H9 (cell line): Measurements from ENCODE around the gene TFDP1. TPM values are rescaled to one million over a fixed set of nuclear protein-coding genes. Genes with fewer than 3 reads are reported as not detected.
A peak's percentile ranks its signal among the peaks of the same experiment; 100 is the strongest.

Experiments
- DNase-seq: peaks from one replicate; pipeline ENCODE4 v3.0.0-alpha.2; 2017
- H2AFZ ChIP-seq: one replicate; pipeline ENCODE4 v1.6.1; 2013; ENCODE audit warnings: mild to moderate bottlenecking, low read length, control low read depth, moderate library complexity
- H2AK5ac ChIP-seq: 2 replicates; pipeline ENCODE4 v1.6.1; 2013; ENCODE audit warnings: low read length, control low read depth, mixed read lengths; ENCODE audit not compliant: insufficient read length
- H2BK120ac ChIP-seq: one replicate; pipeline ENCODE4 v1.6.1; 2013; ENCODE audit warnings: low read depth, mild to moderate bottlenecking, low read length, control low read depth, inconsistent platforms; ENCODE audit not compliant: poor library complexity, severe bottlenecking
- H2BK12ac ChIP-seq: 2 replicates; pipeline ENCODE4 v1.6.1; 2013; ENCODE audit warnings: low read length, control low read depth, mixed read lengths, low read depth; ENCODE audit not compliant: insufficient read length
- H2BK15ac ChIP-seq: 2 replicates; pipeline ENCODE4 v1.6.1; 2013; ENCODE audit warnings: low read depth, low read length, control low read depth
- H2BK20ac ChIP-seq: one replicate; pipeline ENCODE4 v1.6.1; 2013; ENCODE audit warnings: low read depth, mild to moderate bottlenecking, low read length, control low read depth, inconsistent platforms; ENCODE audit not compliant: poor library complexity, severe bottlenecking
- H2BK5ac ChIP-seq: 2 replicates; pipeline ENCODE4 v1.6.1; 2013; ENCODE audit warnings: low read length, control low read depth, mixed read lengths; ENCODE audit not compliant: insufficient read length
- H3K14ac ChIP-seq: 2 replicates; pipeline ENCODE4 v1.6.1; 2013; ENCODE audit warnings: low read length, control low read depth; ENCODE audit not compliant: insufficient read depth
- H3K18ac ChIP-seq: 2 replicates; pipeline ENCODE4 v1.6.1; 2013; ENCODE audit warnings: low read depth, mild to moderate bottlenecking, mixed read lengths, low read length, control low read depth; ENCODE audit not compliant: insufficient read length
- H3K23ac ChIP-seq: 2 replicates; pipeline ENCODE4 v1.6.1; 2013; ENCODE audit warnings: low read length, control low read depth, mixed read lengths, low read depth; ENCODE audit not compliant: insufficient read length
- H3K23me2 ChIP-seq: 2 replicates; pipeline ENCODE4 v1.6.1; 2013; ENCODE audit warnings: low read depth, mild to moderate bottlenecking, mixed read lengths, low read length, control low read depth; ENCODE audit not compliant: insufficient read length, poor library complexity, severe bottlenecking
- H3K27ac ChIP-seq: 2 replicates; pipeline ENCODE4 v1.5.1; 2013; ENCODE audit warnings: low read length, control low read depth, mixed read lengths, low read depth; ENCODE audit not compliant: insufficient read length
- H3K27me3 ChIP-seq: 2 replicates; pipeline ENCODE4 v1.6.1; 2013; ENCODE audit warnings: low read length, control low read depth, inconsistent platforms; ENCODE audit not compliant: insufficient read depth
- H3K4ac ChIP-seq: 2 replicates; pipeline ENCODE4 v1.6.1; 2013; ENCODE audit warnings: low read depth, mild to moderate bottlenecking, control low read depth, inconsistent platforms, low read length, moderate library complexity
- H3K4me1 ChIP-seq: 2 replicates; pipeline ENCODE4 v1.6.1; 2013; ENCODE audit warnings: low read length, control low read depth, inconsistent platforms; ENCODE audit not compliant: insufficient read depth
- H3K4me2 ChIP-seq: 2 replicates; pipeline ENCODE4 v1.6.1; 2013; ENCODE audit warnings: low read length, control low read depth, mixed read lengths; ENCODE audit not compliant: insufficient read length, insufficient read depth
- H3K56ac ChIP-seq: 2 replicates; pipeline ENCODE4 v1.6.1; 2013; ENCODE audit warnings: low read depth, mild to moderate bottlenecking, mixed read lengths, low read length, control low read depth; ENCODE audit not compliant: insufficient read length
- H3K79me1 ChIP-seq: 2 replicates; pipeline ENCODE4 v1.6.1; 2013; ENCODE audit warnings: low read depth, mild to moderate bottlenecking, moderate library complexity, low read length, control low read depth, inconsistent platforms; ENCODE audit not compliant: insufficient read depth, poor library complexity, severe bottlenecking
- H3K79me2 ChIP-seq: 2 replicates; pipeline ENCODE4 v1.6.1; 2013; ENCODE audit warnings: low read length, control low read depth, inconsistent platforms; ENCODE audit not compliant: insufficient read depth
- H3K9ac ChIP-seq: 2 replicates; pipeline ENCODE4 v1.6.1; 2013; ENCODE audit warnings: low read length, control low read depth, mixed read lengths; ENCODE audit not compliant: insufficient read length; ENCODE audit errors: extremely low read depth
- H3K9me3 ChIP-seq: one replicate; pipeline ENCODE4 v1.6.1; 2013; ENCODE audit warnings: low read depth, low read length, inconsistent platforms; ENCODE audit not compliant: control insufficient read depth
- H3T11ph ChIP-seq: one replicate; pipeline ENCODE4 v1.6.1; 2013; ENCODE audit warnings: mild to moderate bottlenecking, low read length, control low read depth, inconsistent platforms
- H4K20me1 ChIP-seq: one replicate; pipeline ENCODE4 v1.6.1; 2013; ENCODE audit not compliant: control insufficient read depth, insufficient read length, insufficient read depth
- H4K5ac ChIP-seq: 2 replicates; pipeline ENCODE4 v1.6.1; 2013; ENCODE audit warnings: low read depth, mild to moderate bottlenecking, mixed read lengths, low read length, control low read depth; ENCODE audit not compliant: insufficient read length
- H4K8ac ChIP-seq: replicated peaks from 2 replicates; pipeline ENCODE4 v1.6.1; 2013; ENCODE audit warnings: low read length, control low read depth, mixed read lengths, low read depth; ENCODE audit not compliant: insufficient read length
- H4K91ac ChIP-seq: 2 replicates; pipeline ENCODE4 v1.6.1; 2013; ENCODE audit warnings: low read depth, mild to moderate bottlenecking, moderate library complexity, mixed read lengths, low read length, control low read depth; ENCODE audit not compliant: insufficient read length
- H3K27ac Mint-ChIP-seq, 3 experiments: 2 replicates in 2 of 3; 3 replicates in 1 of 3; pipeline ENCODE4 v1.8.0; 2020 to 2021; ENCODE audit warnings: mixed read lengths in 3 of 3, mild to moderate bottlenecking in 1 of 3, moderate library complexity in 1 of 3
- H3K27me3 Mint-ChIP-seq: 2 replicates; pipeline ENCODE4 v1.8.0; 2021; ENCODE audit warnings: low read depth, mild to moderate bottlenecking, moderate library complexity, mixed read lengths
- H3K36me3 Mint-ChIP-seq, 3 experiments: 2 replicates in 2 of 3; 3 replicates in 1 of 3; pipeline ENCODE4 v1.8.0; 2020 to 2021; ENCODE audit warnings: low read depth in 3 of 3, mixed read lengths in 3 of 3; ENCODE audit not compliant: insufficient read depth in 1 of 3
- H3K4me1 Mint-ChIP-seq, 2 experiments: 2 replicates each; pipeline ENCODE4 v1.8.0; 2020; ENCODE audit warnings: mixed read lengths in 2 of 2
- H3K4me3 Mint-ChIP-seq, 2 experiments: 2 replicates in 1 of 2; 3 replicates in 1 of 2; pipeline ENCODE4 v1.8.0; 2020 to 2021; ENCODE audit warnings: mild to moderate bottlenecking in 2 of 2, mixed read lengths in 2 of 2, moderate library complexity in 1 of 2
- H3K9me3 Mint-ChIP-seq, 2 experiments: 2 replicates in 1 of 2; 3 replicates in 1 of 2; pipeline ENCODE4 v1.8.0; 2020; ENCODE audit warnings: mild to moderate bottlenecking in 2 of 2, mixed read lengths in 2 of 2, moderate library complexity in 1 of 2
- CTCF ChIP-seq: fragments of 200-600 bp; sonication (generic); conservative IDR thresholded peaks from 3 replicates; pipeline ENCODE4 v1.8.0; 2021; ENCODE audit warnings: antibody characterized with exemption, mild to moderate bottlenecking
- WGBS: extraction: QIAGEN DNeasy Blood & Tissue Kit; methylation state at CpG from one replicate; pipeline ENCODE4 v1.1.7; 2013; ENCODE audit warnings: missing lambda C conversion rate, low lambda C conversion rate, mixed read lengths; ENCODE audit not compliant: insufficient read length; ENCODE audit errors: extremely low coverage; 5-methylcytosine and 5-hydroxymethylcytosine counted together
- total RNA-seq: library from RNA; stranded (reverse); gene quantifications from 2 replicates; pipeline ENCODE4 v1.2.1, GENCODE V29; 2021

The TFDP1 gene
- total RNA-seq, 1 experiment from 2014 or later = 111 TPM

DNA sequence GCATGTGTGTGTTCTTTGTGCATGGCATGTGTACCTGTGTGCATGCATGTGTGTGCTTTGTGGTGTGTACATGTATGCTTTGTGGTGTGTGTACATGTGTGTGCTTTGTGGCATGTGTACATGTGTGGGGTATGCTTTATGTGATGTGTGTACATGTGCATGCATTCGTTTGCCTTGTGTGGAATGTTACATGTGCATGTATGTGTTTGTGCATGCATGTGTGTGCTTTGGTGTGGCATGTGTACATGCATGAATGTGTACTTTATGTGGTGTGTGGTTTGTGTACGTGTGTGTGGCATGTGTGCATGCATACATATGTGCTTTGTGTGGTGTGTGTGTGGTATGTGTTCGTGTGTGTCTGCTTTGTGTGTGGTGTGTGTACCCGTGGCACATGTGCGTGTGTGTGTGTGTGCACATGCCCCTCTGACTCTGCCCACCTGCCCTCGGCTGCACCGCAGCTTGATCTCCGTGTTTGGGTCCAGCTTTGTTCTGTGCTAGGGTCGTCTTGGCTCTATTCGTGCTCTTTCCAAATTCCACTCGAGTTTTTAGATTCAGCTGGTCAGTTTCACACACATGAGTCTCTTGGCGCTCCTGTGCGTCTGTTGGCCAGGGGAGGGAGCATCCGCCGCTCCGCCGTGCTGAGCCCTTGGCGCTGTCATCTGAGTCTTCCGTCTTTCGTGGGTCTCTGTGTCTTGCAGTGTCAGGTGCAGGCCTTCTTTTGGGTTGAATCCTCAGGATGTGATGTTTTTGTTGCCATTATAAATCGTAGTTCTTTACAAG is 46.5 kb upstream of the TFDP1 start:
- no peak overlapping the region for H2BK5ac ChIP-seq
- Mint-ChIP-seq H3K27ac (peak overlapping the region in 2 of 3 experiments; percentile 9; a peak in 1 of 7 replicates), H3K27me3 (no peaks in the 10 kb centered on the region), H3K36me3 (peaks cover 9 to 25% (median 19%) of the 10 kb centered on the region in 3 experiments; a peak in 6 of 7 replicates), H3K4me1 (peaks cover 4% of the 10 kb centered on the region in 2 experiments; a peak in 3 of 4 replicates), H3K9me3 (no peaks in the 10 kb centered on the region), H3K4me3 (no peak overlapping the region)
- no peak for TF ChIP-seq CTCF
- no peaks in the 10 kb centered on the region for H3K27me3 ChIP-seq
- no peak overlapping the region for H3K56ac ChIP-seq
- no peak for DNase-seq
- H4K20me1 ChIP-seq = peaks cover 2% of the 10 kb centered on the region
- no peak overlapping the region for H2AK5ac ChIP-seq
- H4K8ac ChIP-seq = peak overlapping the region; percentile 43
- no peak overlapping the region for H4K5ac ChIP-seq
- no CpG with 5 or more reads among the region's 21 CpGs for WGBS
- no peak overlapping the region for H2BK20ac ChIP-seq
- H3K79me1 ChIP-seq = no peaks in the 10 kb centered on the region
- no peak overlapping the region for H3K9ac ChIP-seq
- no peak overlapping the region for H3K18ac ChIP-seq
- no peak overlapping the region for H3K23ac ChIP-seq
- no peak overlapping the region for H2AFZ ChIP-seq
- no peak overlapping the region for H2BK15ac ChIP-seq
- no peak overlapping the region for H3K14ac ChIP-seq
- no peaks in the 10 kb centered on the region for H3K4me1 ChIP-seq
- H3K23me2 ChIP-seq = no peaks in the 10 kb centered on the region
- no peak overlapping the region for H3K27ac ChIP-seq
- no peak overlapping the region for H2BK120ac ChIP-seq
- no peaks in the 10 kb centered on the region for H3K9me3 ChIP-seq
- H3T11ph ChIP-seq = no peak overlapping the region
- H3K4me2 ChIP-seq = no peak overlapping the region
- no peak overlapping the region for H3K4ac ChIP-seq
- no peak overlapping the region for H4K91ac ChIP-seq
- H3K79me2 ChIP-seq = 0 out of 2 replicates have a peak, but pooled peaks cover 1% of the 10 kb centered on the region
- H2BK12ac ChIP-seq = no peak overlapping the region
